HepG2 (cell line): ENCODE data around the gene HID1. TPM values are rescaled to one million over a fixed set of nuclear protein-coding genes. Genes with fewer than 3 reads are reported as not detected.

Source experiments
- ATF7 ChIP-seq, 2 experiments: fragments of 450-650 bp in 1 of 2; sonication (generic) in 1 of 2; formaldehyde crosslinking in 1 of 2; IDR thresholded peaks; 2 replicates each; pipeline versions ENCODE4 v1.4.0 to v1.6.1; 2016 to 2020; ENCODE audit warnings: antibody characterized with exemption in 1 of 2, mild to moderate bottlenecking in 1 of 2, missing genetic modification reagents in 1 of 2
- BORCS8-MEF2B ChIP-seq: sonication (generic); formaldehyde crosslinking; IDR thresholded peaks from 2 replicates; pipeline ENCODE4 v1.8.0; 2022; ENCODE audit warnings: mild to moderate bottlenecking, missing genetic modification reagents
- BRCA1 ChIP-seq: sonication (generic); formaldehyde crosslinking; IDR thresholded peaks from 2 replicates; pipeline ENCODE4 v1.4.0; 2020; ENCODE audit warnings: missing genetic modification reagents
- BRF2 ChIP-seq: sonication (generic); formaldehyde crosslinking; IDR thresholded peaks from 2 replicates; pipeline ENCODE4 v1.8.1; 2022; ENCODE audit warnings: mild to moderate bottlenecking, missing genetic modification reagents
- CHD4 ChIP-seq: fragments of 200-600 bp; sonication (generic); IDR thresholded peaks from 2 replicates; pipeline ENCODE4 v1.7.0; 2017; ENCODE audit warnings: mild to moderate bottlenecking, low read length, borderline replicate concordance
- FOSL2 ChIP-seq: sonication (generic); formaldehyde crosslinking; IDR thresholded peaks from 2 replicates; pipeline ENCODE4 v1.4.0; 2020; ENCODE audit warnings: missing genetic modification reagents
- MEIS2 ChIP-seq: sonication (generic); formaldehyde crosslinking; IDR thresholded peaks from 2 replicates; pipeline ENCODE4 v1.9.0; 2021; ENCODE audit warnings: mild to moderate bottlenecking, missing genetic modification reagents
- MTA1 ChIP-seq: sonication (generic); formaldehyde crosslinking; IDR thresholded peaks from 2 replicates; pipeline ENCODE4 v1.4.0; 2020; ENCODE audit warnings: missing genetic modification reagents, mild to moderate bottlenecking, borderline replicate concordance
- NFE2L2 ChIP-seq: fragments of 150-350 bp; IDR thresholded peaks from 2 replicates; pipeline ENCODE4 v1.6.1; 2014; ENCODE audit warnings: low read length
- NR2F1 ChIP-seq, 2 experiments: fragments of 450-650 bp in 1 of 2; formaldehyde crosslinking in 1 of 2; IDR thresholded peaks; 2 replicates each; pipeline versions ENCODE4 v1.5.0 to v1.6.1; 2016 to 2020; ENCODE audit warnings: mild to moderate bottlenecking in 1 of 2, missing compliant biosample characterization in 1 of 2, missing genetic modification reagents in 1 of 2, moderate library complexity in 1 of 2
- SOX13 ChIP-seq, 3 experiments: fragments of 450-650 bp in 1 of 3; sonication (generic) in 1 of 3; formaldehyde crosslinking in 1 of 3; IDR thresholded peaks in 2 of 3; conservative IDR thresholded peaks in 1 of 3; 2 replicates each; pipeline versions ENCODE4 v1.5.0 to v1.6.1; 2016 to 2020; ENCODE audit warnings: antibody characterized with exemption in 1 of 3, mild to moderate bottlenecking in 1 of 3, missing compliant biosample characterization in 1 of 3, missing genetic modification reagents in 1 of 3, moderate library complexity in 1 of 3
- SOX5 ChIP-seq: IDR thresholded peaks from 2 replicates; pipeline ENCODE4 v1.6.1; 2016; ENCODE audit warnings: borderline replicate concordance
- SP5 ChIP-seq: IDR thresholded peaks from 2 replicates; pipeline ENCODE4 v1.6.1; 2016; ENCODE audit warnings: low read depth, borderline replicate concordance
- ZNF136 ChIP-seq: sonication (generic); formaldehyde crosslinking; IDR thresholded peaks from 2 replicates; pipeline ENCODE4 v1.8.1; 2022; ENCODE audit warnings: low read depth, mild to moderate bottlenecking, moderate library complexity, missing genetic modification reagents
- ZNF274 ChIP-seq: sonication (generic); formaldehyde crosslinking; IDR thresholded peaks from 2 replicates; pipeline ENCODE4 v1.5.1; 2020; ENCODE audit warnings: mild to moderate bottlenecking, missing genetic modification reagents
- ZNF383 ChIP-seq: sonication (generic); formaldehyde crosslinking; IDR thresholded peaks from 2 replicates; pipeline ENCODE4 v1.4.0; 2020; ENCODE audit warnings: missing genetic modification reagents, mild to moderate bottlenecking, borderline replicate concordance
- ZNF644 ChIP-seq: IDR thresholded peaks from 2 replicates; pipeline ENCODE4 v1.6.1; 2016; ENCODE audit warnings: low read depth
- ZNF83 ChIP-seq: sonication (generic); formaldehyde crosslinking; IDR thresholded peaks from 2 replicates; pipeline ENCODE4 v1.4.0; 2020; ENCODE audit warnings: missing genetic modification reagents, mild to moderate bottlenecking, borderline replicate concordance
- polyA plus RNA-seq, 8 experiments: library from polyadenylated mRNA; depleted of rRNA in 3 of 8; stranded (reverse) in 7 of 8; unstranded in 1 of 8; fragments of >200 nt; fragmentation: Illumina TruSeq in 4 of 8; extraction: Trizol in 4 of 8; gene quantifications; 2 replicates each; pipeline versions ENCODE4 v1.2.1 to v1.2.3, GENCODE V29; 2011 to 2016; ENCODE audit warnings: low read depth in 4 of 8, missing spikeins in 1 of 8, mixed read lengths in 1 of 8; ENCODE audit not compliant: insufficient read depth in 1 of 8
- total RNA-seq, 5 experiments: library from RNA; depleted of rRNA; stranded (reverse); fragments of >200 nt; fragmentation: Illumina TruSeq; extraction: Trizol; gene quantifications; 2 replicates each; pipeline ENCODE4 v1.2.3, GENCODE V29; 2016; ENCODE audit warnings: low read depth in 1 of 5
- TF ChIP-seq, protein P1 (sequence below), 2 experiments: sonication (generic) in 1 of 2; formaldehyde crosslinking in 1 of 2; IDR thresholded peaks; 2 replicates each; pipeline versions ENCODE4 v1.6.1 to v1.9.0; 2014 to 2022; ENCODE audit warnings: antibody characterized with exemption in 1 of 2, borderline replicate concordance in 1 of 2, inconsistent platforms in 1 of 2, low read depth in 1 of 2, missing genetic modification reagents in 1 of 2

Gene HID1
- total and polyA plus RNA-seq, 2 of the 13 experiments (the other 11 are each of a cell fraction or from before 2014, with no cell fraction given), result 2.1 to 10.6 TPM

- TF ChIP-seq, protein P1, sequence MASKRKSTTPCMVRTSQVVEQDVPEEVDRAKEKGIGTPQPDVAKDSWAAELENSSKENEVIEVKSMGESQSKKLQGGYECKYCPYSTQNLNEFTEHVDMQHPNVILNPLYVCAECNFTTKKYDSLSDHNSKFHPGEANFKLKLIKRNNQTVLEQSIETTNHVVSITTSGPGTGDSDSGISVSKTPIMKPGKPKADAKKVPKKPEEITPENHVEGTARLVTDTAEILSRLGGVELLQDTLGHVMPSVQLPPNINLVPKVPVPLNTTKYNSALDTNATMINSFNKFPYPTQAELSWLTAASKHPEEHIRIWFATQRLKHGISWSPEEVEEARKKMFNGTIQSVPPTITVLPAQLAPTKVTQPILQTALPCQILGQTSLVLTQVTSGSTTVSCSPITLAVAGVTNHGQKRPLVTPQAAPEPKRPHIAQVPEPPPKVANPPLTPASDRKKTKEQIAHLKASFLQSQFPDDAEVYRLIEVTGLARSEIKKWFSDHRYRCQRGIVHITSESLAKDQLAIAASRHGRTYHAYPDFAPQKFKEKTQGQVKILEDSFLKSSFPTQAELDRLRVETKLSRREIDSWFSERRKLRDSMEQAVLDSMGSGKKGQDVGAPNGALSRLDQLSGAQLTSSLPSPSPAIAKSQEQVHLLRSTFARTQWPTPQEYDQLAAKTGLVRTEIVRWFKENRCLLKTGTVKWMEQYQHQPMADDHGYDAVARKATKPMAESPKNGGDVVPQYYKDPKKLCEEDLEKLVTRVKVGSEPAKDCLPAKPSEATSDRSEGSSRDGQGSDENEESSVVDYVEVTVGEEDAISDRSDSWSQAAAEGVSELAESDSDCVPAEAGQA (IDR thresholded peaks at IDR 0.05; ENCODE audit: low read depth), result no peak
- TF ChIP-seq, protein P1 (CRISPR knock-in tag; IDR thresholded peaks at IDR 0.05; ENCODE audit: borderline replicate concordance), result no peak
- TF ChIP-seq BRCA1 (CRISPR knock-in tag), result no peak
- TF ChIP-seq MEIS2 (CRISPR knock-in tag), result no peak
- no peak for TF ChIP-seq SOX13 (IDR thresholded peaks at IDR 0.05)
- TF ChIP-seq SOX13 (CRISPR knock-in tag; conservative IDR thresholded peaks at IDR 0.05 in 1 of 2, IDR thresholded peaks at IDR 0.05 in 1 of 2), result no peak
- no peak for TF ChIP-seq NR2F1 (CRISPR knock-in tag; IDR thresholded peaks at IDR 0.05)
- TF ChIP-seq ATF7 (IDR thresholded peaks at IDR 0.05), result no peak
- TF ChIP-seq ATF7 (CRISPR knock-in tag; IDR thresholded peaks at IDR 0.05), result no peak
- no peak for TF ChIP-seq ZNF383 (CRISPR knock-in tag)
- no peak for TF ChIP-seq ZNF83 (CRISPR knock-in tag)
- no peak for TF ChIP-seq ZNF644
- TF ChIP-seq CHD4, result no peak
- no peak for TF ChIP-seq ZNF136
- no peak for TF ChIP-seq NFE2L2
- peak; percentile 74; the same call in 1 of the 2 replicates for TF ChIP-seq MTA1 (CRISPR knock-in tag)
- TF ChIP-seq SP5 (CRISPR knock-in tag), result no peak
- 0 out of 2 replicates have a peak, but pooled peaks have one; percentile 22 for TF ChIP-seq FOSL2 (CRISPR knock-in tag)
- no peak for TF ChIP-seq ZNF274 (CRISPR knock-in tag)
- no peak for TF ChIP-seq SOX5 (CRISPR knock-in tag)
- no peak for TF ChIP-seq BRF2
- TF ChIP-seq BORCS8-MEF2B, result 0 out of 2 replicates have a peak, but pooled peaks have one; percentile 28
These were observed 14.4 kb downstream of the HID1 start (continued) for GRCh38 chr17:74957935-74958740.
